Measurements from ENCODE around the gene HDC. TPM values are rescaled to one million over a fixed set of nuclear protein-coding genes. Genes with fewer than 3 reads are reported as not detected.

HDC gene
- total and polyA plus RNA-seq, 9 donors, result 0.29 to 1.6 (median 0.62) TPM

DNA sequence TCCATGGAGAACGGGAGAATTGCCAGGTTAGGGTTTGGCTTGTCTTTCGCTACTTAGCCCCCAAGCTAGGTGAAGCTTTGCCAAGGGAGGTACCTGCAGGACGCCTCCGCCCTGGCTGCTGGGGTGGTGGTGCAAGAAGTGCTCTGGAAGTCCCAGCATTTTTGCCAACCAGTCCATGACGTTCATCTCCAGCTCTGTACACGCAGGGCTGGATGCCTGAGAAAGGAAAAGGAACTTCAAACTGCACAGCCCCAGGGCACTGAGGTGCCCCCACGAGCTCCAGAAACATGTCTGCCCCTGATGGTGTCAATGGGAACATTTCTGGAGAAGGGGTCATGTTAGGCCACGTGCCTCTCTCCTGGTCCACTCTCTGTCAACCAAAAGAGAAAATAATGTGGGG, 8.2 kb downstream of the HDC start:
- WGBS (ENCODE audit: insufficient coverage), result 92% methylated on average over 7 of the region's 8 CpGs
- DNase-seq, result no peak
- no peaks in the 10 kb centered on the region for H3K27me3 ChIP-seq (ENCODE audit: control insufficient read depth, insufficient read depth, low read length)
- H3K9me3 ChIP-seq (replicated peaks; ENCODE audit: control insufficient read depth, low read depth, low read length), result no peaks in the 10 kb centered on the region
- H3K4me1 ChIP-seq (ENCODE audit: control insufficient read depth, insufficient read depth, low read length), result no peaks in the 10 kb centered on the region
- no peak overlapping the region for H3K27ac ChIP-seq (ENCODE audit: low read length)
- H3K36me3 ChIP-seq (ENCODE audit: control insufficient read depth, insufficient read depth, low read length), result no peaks in the 10 kb centered on the region
- no peak overlapping the region for H3K4me3 ChIP-seq (ENCODE audit: low read length)

DNA sequence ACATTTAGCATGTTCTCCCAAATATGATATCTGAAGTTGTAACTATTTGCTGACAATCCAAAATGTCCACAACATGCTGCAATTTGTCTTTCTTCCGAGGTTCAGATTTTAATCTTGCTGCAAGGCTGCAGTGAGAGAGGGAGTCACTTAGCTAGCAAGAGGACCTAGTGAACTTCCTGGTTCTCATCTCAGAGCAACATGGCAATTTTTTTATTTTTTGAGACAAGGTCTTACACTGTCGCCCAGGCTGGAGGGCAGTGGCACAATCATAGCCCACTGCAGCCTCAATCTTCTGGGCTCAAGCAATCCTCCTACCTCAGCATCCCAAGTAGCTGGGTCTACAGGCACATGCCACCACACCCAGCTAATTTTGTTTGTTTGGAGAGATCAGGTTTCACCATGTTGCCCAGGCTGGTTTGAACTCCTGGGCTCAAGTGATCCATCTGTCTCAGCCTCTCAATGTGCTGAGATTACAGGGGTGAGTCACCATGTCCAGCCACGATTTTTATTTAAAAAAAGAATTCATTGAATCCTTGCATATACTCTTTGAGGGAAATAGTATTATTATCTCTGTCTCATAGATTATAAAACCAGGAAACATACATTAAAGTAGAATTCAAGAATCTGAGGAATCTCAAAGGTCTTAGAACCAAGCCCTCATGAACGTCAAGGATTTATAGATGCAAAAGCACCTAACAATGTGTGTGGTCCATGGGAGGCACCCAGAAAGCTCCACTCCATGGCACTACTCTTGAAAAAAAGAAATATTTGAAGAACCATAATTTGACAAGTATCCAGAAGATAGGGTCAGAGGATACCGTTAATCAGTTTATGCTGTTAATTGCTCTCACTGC, 9.1 kb downstream of the HDC start:
- no CpG with 5 or more reads among the region's 5 CpGs for WGBS (ENCODE audit: insufficient coverage)
- H3K4me3 ChIP-seq (ENCODE audit: low read length), result no peak overlapping the region
- no peaks in the 10 kb centered on the region for H3K9me3 ChIP-seq (replicated peaks; ENCODE audit: control insufficient read depth, low read depth, low read length)
- H3K27me3 ChIP-seq (ENCODE audit: control insufficient read depth, insufficient read depth, low read length), result no peaks in the 10 kb centered on the region
- no peaks in the 10 kb centered on the region for H3K36me3 ChIP-seq (ENCODE audit: control insufficient read depth, insufficient read depth, low read length)
- no peaks in the 10 kb centered on the region for H3K4me1 ChIP-seq (ENCODE audit: control insufficient read depth, insufficient read depth, low read length)
- DNase-seq, result no peak
- no peak overlapping the region for H3K27ac ChIP-seq (ENCODE audit: low read length)

DNA sequence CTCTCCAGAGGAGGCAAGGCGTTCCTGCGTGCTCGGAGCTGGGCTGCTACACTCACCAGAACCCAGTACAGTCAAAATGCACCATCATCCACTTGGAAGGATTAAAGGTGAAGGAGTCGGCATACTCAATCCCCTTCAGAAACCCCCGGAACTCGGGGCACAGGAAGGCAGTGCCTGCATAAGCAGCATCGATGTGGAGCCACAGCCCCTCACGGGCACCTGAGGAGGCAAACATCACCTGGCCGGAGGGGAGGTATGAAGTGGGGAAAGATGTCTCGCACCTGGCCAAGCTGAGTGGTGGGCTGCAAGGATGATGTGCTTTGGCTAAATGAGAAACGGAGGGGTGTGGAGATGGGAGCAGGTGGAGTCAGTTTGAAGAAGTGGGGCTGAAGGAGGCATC, 13.0 kb downstream of the HDC start:
- no peak for DNase-seq
- H3K4me3 ChIP-seq (ENCODE audit: low read length), result no peak overlapping the region
- 94% methylated on average over 7 of the region's 11 CpGs for WGBS (ENCODE audit: insufficient coverage)
- no peak overlapping the region for H3K27ac ChIP-seq (ENCODE audit: low read length)
- no peaks in the 10 kb centered on the region for H3K4me1 ChIP-seq (ENCODE audit: control insufficient read depth, insufficient read depth, low read length)
- H3K36me3 ChIP-seq (ENCODE audit: control insufficient read depth, insufficient read depth, low read length), result no peaks in the 10 kb centered on the region
- H3K9me3 ChIP-seq (replicated peaks; ENCODE audit: control insufficient read depth, low read depth, low read length), result no peaks in the 10 kb centered on the region
- no peaks in the 10 kb centered on the region for H3K27me3 ChIP-seq (ENCODE audit: control insufficient read depth, insufficient read depth, low read length)

GRCh38 chr15:50251638-50252182, 13.8 kb downstream of the HDC start:
- Histone ChIP-seq H3K27me3 (ENCODE audit: control insufficient read depth, insufficient read depth, low read length) (no peaks in the 10 kb centered on the region), H3K4me1 (ENCODE audit: control insufficient read depth, insufficient read depth, low read length) (no peaks in the 10 kb centered on the region), H3K36me3 (ENCODE audit: control insufficient read depth, insufficient read depth, low read length) (no peaks in the 10 kb centered on the region), H3K27ac (ENCODE audit: low read length) (no peak overlapping the region), H3K9me3 (replicated peaks; ENCODE audit: control insufficient read depth, low read depth, low read length) (no peaks in the 10 kb centered on the region), H3K4me3 (ENCODE audit: low read length) (no peak overlapping the region)
- no peak for DNase-seq
- 87% methylated on average over 8 of the region's 11 CpGs for WGBS (ENCODE audit: insufficient coverage)

DNA sequence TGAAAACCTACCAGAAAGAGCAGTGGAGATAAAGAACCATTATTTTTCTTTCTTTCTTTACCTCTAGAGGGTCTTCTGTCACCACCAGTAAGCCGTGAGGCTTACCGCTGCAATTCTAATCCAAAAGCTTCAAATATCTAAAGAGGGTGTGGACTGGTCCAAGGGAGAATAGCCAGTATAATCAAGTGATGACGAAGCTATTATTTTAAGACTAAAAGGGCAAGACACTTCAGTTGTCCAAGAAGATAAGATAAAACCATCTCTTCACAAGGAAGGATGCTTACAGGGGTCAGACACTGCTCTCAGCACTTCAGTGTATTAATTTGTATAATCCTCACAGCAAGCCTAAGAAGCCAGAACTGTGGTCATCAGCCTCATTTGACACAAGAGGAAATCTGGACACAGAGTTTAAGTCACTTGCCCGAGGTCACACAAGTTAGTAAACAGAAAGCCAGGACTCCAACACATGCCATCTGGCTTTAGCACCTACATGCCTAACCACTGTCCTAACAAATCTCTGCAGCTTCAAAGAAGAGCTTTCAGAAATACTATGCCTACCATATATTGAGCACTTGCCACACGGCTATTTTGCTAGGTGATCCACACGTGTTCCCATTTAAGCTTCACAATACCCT, 14.6 kb downstream of the HDC start:
- DNase-seq, result no peak
- no peaks in the 10 kb centered on the region for H3K9me3 ChIP-seq (replicated peaks; ENCODE audit: control insufficient read depth, low read depth, low read length)
- no peaks in the 10 kb centered on the region for H3K36me3 ChIP-seq (ENCODE audit: control insufficient read depth, insufficient read depth, low read length)
- no peak overlapping the region for H3K27ac ChIP-seq (ENCODE audit: low read length)
- H3K4me1 ChIP-seq (ENCODE audit: control insufficient read depth, insufficient read depth, low read length), result no peaks in the 10 kb centered on the region
- no peak overlapping the region for H3K4me3 ChIP-seq (ENCODE audit: low read length)
- 82% methylated on average over 3 of the region's 6 CpGs for WGBS (ENCODE audit: insufficient coverage)
- no peaks in the 10 kb centered on the region for H3K27me3 ChIP-seq (ENCODE audit: control insufficient read depth, insufficient read depth, low read length)

- DNase-seq, result peak; percentile 7
- H3K4me1 ChIP-seq (ENCODE audit: control insufficient read depth, insufficient read depth, low read length), result no peaks in the 10 kb centered on the region
These were observed 15.8 kb downstream of the HDC start for GRCh38 chr15:50249704-50250103.

DNA sequence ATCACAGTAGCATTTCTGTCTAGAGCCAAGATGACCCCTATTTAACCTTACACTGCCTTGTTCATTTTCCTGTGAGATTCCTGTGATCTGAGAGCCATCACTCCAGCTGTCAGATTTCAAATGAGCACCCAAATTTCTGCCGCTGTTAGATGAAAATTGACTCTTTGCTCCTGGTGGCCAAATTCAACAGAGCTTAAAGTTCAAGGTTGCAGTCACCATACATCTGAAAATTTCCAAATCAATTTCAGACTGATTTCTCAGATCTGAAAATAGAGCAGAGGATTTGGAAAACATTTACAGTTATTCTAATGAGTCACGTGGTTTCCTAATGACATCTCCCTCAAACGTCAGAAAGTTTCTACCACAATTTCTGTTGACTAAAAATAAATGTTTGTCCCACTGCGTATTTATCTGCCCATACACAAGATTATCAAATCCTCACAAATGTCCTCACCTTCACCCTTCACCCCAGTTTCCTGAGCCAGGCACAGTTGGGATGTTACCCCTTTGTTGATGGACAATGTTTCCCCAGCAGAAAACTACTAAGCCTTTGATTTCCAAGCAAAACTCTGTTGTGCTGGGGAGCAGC, 16.4 kb downstream of the HDC start:
- WGBS (ENCODE audit: insufficient coverage), result 55% methylated on average over 2 of the region's 4 CpGs
- no peaks in the 10 kb centered on the region for H3K36me3 ChIP-seq (ENCODE audit: control insufficient read depth, insufficient read depth, low read length)

More at GRCh38 chr15:50249704-50250103, 15.8 kb downstream of the HDC start:
- Histone ChIP-seq H3K27ac (ENCODE audit: low read length) (no peak overlapping the region), H3K4me3 (ENCODE audit: low read length) (no peak overlapping the region), H3K36me3 (ENCODE audit: control insufficient read depth, insufficient read depth, low read length) (no peaks in the 10 kb centered on the region), H3K9me3 (replicated peaks; ENCODE audit: control insufficient read depth, low read depth, low read length) (no peaks in the 10 kb centered on the region), H3K27me3 (ENCODE audit: control insufficient read depth, insufficient read depth, low read length) (no peaks in the 10 kb centered on the region)
- 44% methylated on average over 2 of the region's 2 CpGs for WGBS (ENCODE audit: insufficient coverage)

DNA sequence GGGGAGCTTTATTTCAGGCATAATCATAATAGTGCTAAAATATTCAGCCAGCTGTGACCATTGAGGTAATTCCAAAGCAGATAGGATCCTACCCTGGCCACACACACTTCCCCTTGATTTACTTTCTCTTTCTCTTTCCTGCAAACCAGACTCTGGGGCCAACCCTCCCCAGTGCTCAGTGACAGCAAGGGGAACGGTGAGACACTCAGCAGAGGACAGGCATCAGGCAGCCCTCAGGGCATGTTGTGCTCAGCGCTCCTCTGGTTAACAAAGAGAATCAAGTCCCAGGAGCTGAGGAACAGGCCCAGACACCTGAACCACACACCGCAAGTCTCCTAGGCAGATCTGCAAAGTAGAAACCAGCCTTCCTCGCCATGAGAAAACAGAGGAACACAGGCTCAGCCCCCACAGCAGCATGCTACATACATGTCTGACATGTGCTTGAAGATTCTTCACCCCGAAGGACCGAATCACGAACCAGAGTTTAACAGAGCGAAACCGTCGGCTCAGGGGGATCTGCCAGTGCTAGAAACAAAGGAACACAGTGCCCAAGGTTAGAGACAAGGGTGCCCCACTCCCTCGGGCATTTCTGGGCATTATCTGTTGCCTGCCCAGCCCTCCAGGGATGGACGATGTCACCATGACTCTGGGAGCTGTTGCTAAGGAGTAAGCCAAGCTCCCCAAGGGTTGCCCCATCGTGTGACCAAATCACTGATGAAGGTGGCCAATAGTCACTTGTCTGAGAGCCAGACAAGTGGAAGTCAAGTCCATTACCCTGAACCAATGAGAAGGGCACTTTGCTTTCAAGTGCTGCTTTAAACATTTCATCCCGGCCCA, 17.5 kb downstream of the HDC start:
- Histone ChIP-seq H3K4me1 (ENCODE audit: control insufficient read depth, insufficient read depth, low read length) (no peaks in the 10 kb centered on the region), H3K36me3 (ENCODE audit: control insufficient read depth, insufficient read depth, low read length) (no peaks in the 10 kb centered on the region), H3K27me3 (ENCODE audit: control insufficient read depth, insufficient read depth, low read length) (no peaks in the 10 kb centered on the region), H3K4me3 (ENCODE audit: low read length) (no peak overlapping the region), H3K9me3 (replicated peaks; ENCODE audit: control insufficient read depth, low read depth, low read length) (no peaks in the 10 kb centered on the region), H3K27ac (ENCODE audit: low read length) (no peak overlapping the region)
- peak; percentile 11 for DNase-seq
- 87% methylated on average over 13 of the region's 14 CpGs for WGBS (ENCODE audit: insufficient coverage)

More for the DNA sequence above, 16.4 kb downstream of the HDC start:
- Histone ChIP-seq H3K9me3 (replicated peaks; ENCODE audit: control insufficient read depth, low read depth, low read length) (no peaks in the 10 kb centered on the region), H3K27me3 (ENCODE audit: control insufficient read depth, insufficient read depth, low read length) (no peaks in the 10 kb centered on the region), H3K27ac (ENCODE audit: low read length) (no peak overlapping the region), H3K4me3 (ENCODE audit: low read length) (no peak overlapping the region), H3K4me1 (ENCODE audit: control insufficient read depth, insufficient read depth, low read length) (no peaks in the 10 kb centered on the region)
- DNase-seq, result no peak

GRCh38 chr15:50246631-50247030, 18.9 kb downstream of the HDC start:
- Histone ChIP-seq H3K27me3 (ENCODE audit: control insufficient read depth, insufficient read depth, low read length) (no peaks in the 10 kb centered on the region), H3K36me3 (ENCODE audit: control insufficient read depth, insufficient read depth, low read length) (no peaks in the 10 kb centered on the region), H3K9me3 (replicated peaks; ENCODE audit: control insufficient read depth, low read depth, low read length) (no peaks in the 10 kb centered on the region), H3K4me3 (ENCODE audit: low read length) (no peak overlapping the region), H3K27ac (ENCODE audit: low read length) (no peak overlapping the region), H3K4me1 (ENCODE audit: control insufficient read depth, insufficient read depth, low read length) (no peaks in the 10 kb centered on the region)
- WGBS (ENCODE audit: insufficient coverage), result 80% methylated on average over 1 of the region's 2 CpGs
- no peak for DNase-seq
